Fibroblast of lung (primary cell): Measurements from ENCODE around the gene STEAP1B.
"Not testable (repeated sequence)": the region's sequence is repeated elsewhere in the genome, so short reads cannot be mapped to it uniquely, and the experiment has no call there.

ENCODE experiments used
- EZH2 ChIP-seq: IDR thresholded peaks from 2 replicates; pipeline ENCODE4 v1.5.1; 2012; ENCODE audit warnings: low read length, control low read depth, mild to moderate bottlenecking; ENCODE audit errors: missing control alignments
- TF ChIP-seq, protein P1 (sequence below), 2 donors: IDR thresholded peaks in 1 of 2; conservative IDR thresholded peaks in 1 of 2; 1 replicate in 1 of 2; 2 replicates in 1 of 2; pipeline ENCODE4 v1.5.1; 2011 to 2012; ENCODE audit warnings: low read length in 2 of 2, control low read depth in 1 of 2, inconsistent platforms in 1 of 2, low read depth in 1 of 2, mild to moderate bottlenecking in 1 of 2

DNA sequence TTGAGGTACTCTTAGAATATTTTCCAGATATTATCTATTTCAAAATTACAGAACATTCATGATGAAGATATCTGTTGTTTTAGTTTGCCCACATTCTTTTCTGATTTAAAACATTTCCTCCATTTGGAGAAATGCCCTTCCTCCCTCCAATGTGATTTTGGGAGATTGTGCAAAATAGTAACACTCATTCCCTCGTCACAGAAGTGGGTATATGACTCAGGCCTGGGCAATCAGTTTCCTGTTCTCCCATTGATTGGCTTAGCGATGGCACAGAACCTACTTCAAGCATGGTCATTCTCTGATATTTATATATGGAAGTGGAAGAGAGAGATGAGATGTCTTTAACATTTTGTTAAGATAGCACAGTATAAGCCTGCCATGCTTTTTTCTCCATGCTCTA lies 3.1 kb downstream of the STEAP1B start:
- TF ChIP-seq, protein P1, sequence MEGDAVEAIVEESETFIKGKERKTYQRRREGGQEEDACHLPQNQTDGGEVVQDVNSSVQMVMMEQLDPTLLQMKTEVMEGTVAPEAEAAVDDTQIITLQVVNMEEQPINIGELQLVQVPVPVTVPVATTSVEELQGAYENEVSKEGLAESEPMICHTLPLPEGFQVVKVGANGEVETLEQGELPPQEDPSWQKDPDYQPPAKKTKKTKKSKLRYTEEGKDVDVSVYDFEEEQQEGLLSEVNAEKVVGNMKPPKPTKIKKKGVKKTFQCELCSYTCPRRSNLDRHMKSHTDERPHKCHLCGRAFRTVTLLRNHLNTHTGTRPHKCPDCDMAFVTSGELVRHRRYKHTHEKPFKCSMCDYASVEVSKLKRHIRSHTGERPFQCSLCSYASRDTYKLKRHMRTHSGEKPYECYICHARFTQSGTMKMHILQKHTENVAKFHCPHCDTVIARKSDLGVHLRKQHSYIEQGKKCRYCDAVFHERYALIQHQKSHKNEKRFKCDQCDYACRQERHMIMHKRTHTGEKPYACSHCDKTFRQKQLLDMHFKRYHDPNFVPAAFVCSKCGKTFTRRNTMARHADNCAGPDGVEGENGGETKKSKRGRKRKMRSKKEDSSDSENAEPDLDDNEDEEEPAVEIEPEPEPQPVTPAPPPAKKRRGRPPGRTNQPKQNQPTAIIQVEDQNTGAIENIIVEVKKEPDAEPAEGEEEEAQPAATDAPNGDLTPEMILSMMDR (conservative IDR thresholded peaks at IDR 0.05 in 1 of 2, IDR thresholded peaks at IDR 0.05 in 1 of 2; ENCODE audit: low read depth in 1 of 2, low read length in 2 of 2): not testable (repeated sequence)
- not testable (repeated sequence) for TF ChIP-seq EZH2
